ENCODE results near the gene RSPH6A. TPM values are rescaled to one million over a fixed set of nuclear protein-coding genes. Genes with fewer than 3 reads are reported as not detected.
"Not testable (repeated sequence)": the region's sequence is repeated elsewhere in the genome, so short reads cannot be mapped to it uniquely, and the experiment has no call there.

Gene RSPH6A
- total RNA-seq, 5 donors from 2014 or later (not counting 1 experiment from before 2014, with no cell fraction given) = 0.20 to 0.47 (median 0.38) TPM

- H3K27me3 ChIP-seq (replicated peaks in 1 of 2; ENCODE audit: control insufficient read depth in 2 of 2, extremely low read depth in 1 of 2, insufficient read depth in 2 of 2, low read length in 1 of 2) = peaks cover 2 to 70% of the 10 kb centered on the region in 2 experiments
Observed at GRCh38 chr19:45799541-45799940, 15.6 kb downstream of the RSPH6A start.

GRCh38 chr19:45798995-45799517 is 16.1 kb downstream of the RSPH6A start:
- DNase-seq = peak in 33 of 35 experiments; percentile 16 to 80 (median 47)
- ATAC-seq (replicated peaks in 1 of 4) = peak; percentile 66 to 97 (median 78)
- Histone ChIP-seq H3K27me3 (replicated peaks in 1 of 2; ENCODE audit: control insufficient read depth in 2 of 2, extremely low read depth in 1 of 2, insufficient read depth in 2 of 2, low read length in 1 of 2) (peaks cover 2 to 74% of the 10 kb centered on the region in 2 experiments), H3K36me3 (ENCODE audit: control insufficient read depth in 2 of 2, extremely low read depth in 1 of 2, insufficient read depth in 1 of 2, low read length in 1 of 2) (no peaks in the 10 kb centered on the region), H3K27ac (ENCODE audit: low read length) (no peak overlapping the region), H3K9me3 (no peaks in the 10 kb centered on the region), H3K4me3 (ENCODE audit: control insufficient read depth in 1 of 2, extremely low read depth in 1 of 2, low read length in 1 of 2) (no peak overlapping the region), H3K4me1 (ENCODE audit: control insufficient read depth in 1 of 2, extremely low read depth in 1 of 2, insufficient read depth in 2 of 2, low read length in 2 of 2) (peaks cover 0 to 7% of the 10 kb centered on the region in 2 experiments)
- ChIA-PET POLR2A (interaction anchor here in 1 of 2 donors (0.6 kb wide), 1 partner anchor 1551 kb away, joined by 3 read pairs; no protein-coding TSS in a partner anchor), CTCF (interaction anchor here (0.6 to 5.3 kb wide), 8 partner anchors 16 to 196 kb away, joined by 3 to 61 read pairs (median 5); partner anchors contain the start of genes SIX5 (in 2 of the 2), DMPK (in 1 of the 2) and SNRPD2 (in 1 of the 2))
- Mint-ChIP-seq H3K27me3 (peaks cover 30 to 52% of the 10 kb centered on the region in 2 donors), H3K4me3 (no peak overlapping the region), H3K4me1 (peaks cover 5 to 12% (median 9%) of the 10 kb centered on the region in 3 donors), H3K36me3 (no peaks in the 10 kb centered on the region), H3K9me3 (no peaks in the 10 kb centered on the region), H3K27ac (no peak overlapping the region)
- 14% methylated on average over 4 of the region's 10 CpGs for WGBS (ENCODE audit: insufficient coverage)

More at GRCh38 chr19:45799541-45799940, 15.6 kb downstream of the RSPH6A start:
- H3K27ac ChIP-seq (ENCODE audit: low read length); ATAC-seq (replicated peaks in 1 of 4); H3K9me3 Mint-ChIP-seq; H3K27ac Mint-ChIP-seq; H3K9me3 ChIP-seq; H3K36me3 Mint-ChIP-seq; H3K4me3 Mint-ChIP-seq; DNase-seq; H3K36me3 ChIP-seq (ENCODE audit: control insufficient read depth in 2 of 2, extremely low read depth in 1 of 2, insufficient read depth in 1 of 2, low read length in 1 of 2); H3K4me1 ChIP-seq (ENCODE audit: control insufficient read depth in 1 of 2, extremely low read depth in 1 of 2, insufficient read depth in 2 of 2, low read length in 2 of 2); H3K4me3 ChIP-seq (ENCODE audit: control insufficient read depth in 1 of 2, extremely low read depth in 1 of 2, low read length in 1 of 2): not testable (repeated sequence)
- 100% methylated on average over 1 of the region's 5 CpGs for WGBS (ENCODE audit: insufficient coverage)
- POLR2A ChIA-PET = interaction anchor here (0.5 to 0.6 kb wide), 2 partner anchors 29 to 1550 kb away, joined by 3 to 6 read pairs; no protein-coding TSS in a partner anchor
- Mint-ChIP-seq H3K27me3 (peaks cover 30 to 50% of the 10 kb centered on the region in 2 donors), H3K4me1 (peaks cover 5 to 10% (median 8%) of the 10 kb centered on the region in 3 donors)
- CTCF ChIA-PET = interaction anchor here (0.6 to 5.3 kb wide), 7 partner anchors 17 to 195 kb away, joined by 3 to 61 read pairs (median 5); partner anchors contain the start of genes SIX5 (in 2 of the 2), DMPK (in 1 of the 2) and SNRPD2 (in 1 of the 2)

GRCh38 chr19:45794627-45795026 is 20.5 kb downstream of the RSPH6A start:
- ChIA-PET POLR2A (no interaction called here), CTCF (interaction anchor here in 1 of 2 donors (1.0 kb wide), 1 partner anchor 24 kb away, joined by 4 read pairs; no protein-coding TSS in a partner anchor)
- H3K4me3 Mint-ChIP-seq = peak overlapping the region in 1 of 3 donors; percentile 39
- 86% methylated on average over 1 of the region's 2 CpGs for WGBS (ENCODE audit: insufficient coverage)
- no peaks in the 10 kb centered on the region for H3K36me3 Mint-ChIP-seq
- peaks cover 23 to 41% of the 10 kb centered on the region in 2 experiments for H3K4me1 ChIP-seq (ENCODE audit: control insufficient read depth in 1 of 2, extremely low read depth in 1 of 2, insufficient read depth in 2 of 2, low read length in 2 of 2)
- H3K4me3 ChIP-seq (ENCODE audit: control insufficient read depth in 1 of 2, extremely low read depth in 1 of 2, low read length in 1 of 2) = no peak overlapping the region
- peaks cover 20 to 47% of the 10 kb centered on the region in 2 donors for H3K27me3 Mint-ChIP-seq
- H3K27ac ChIP-seq (ENCODE audit: low read length) = no peak overlapping the region
- no peaks in the 10 kb centered on the region for H3K9me3 Mint-ChIP-seq
- H3K4me1 Mint-ChIP-seq = peaks cover 33 to 46% (median 41%) of the 10 kb centered on the region in 3 donors
- H3K36me3 ChIP-seq (ENCODE audit: control insufficient read depth in 2 of 2, extremely low read depth in 1 of 2, insufficient read depth in 1 of 2, low read length in 1 of 2) = peaks cover 0 to 2% of the 10 kb centered on the region in 2 donors
- peak overlapping the region in 1 of 2 donors; percentile 16 for H3K27ac Mint-ChIP-seq
- no peaks in the 10 kb centered on the region for H3K9me3 ChIP-seq
- DNase-seq = no peak
- H3K27me3 ChIP-seq (replicated peaks in 1 of 2; ENCODE audit: control insufficient read depth in 2 of 2, extremely low read depth in 1 of 2, insufficient read depth in 2 of 2, low read length in 1 of 2) = peaks cover 4 to 58% of the 10 kb centered on the region in 2 experiments
- ATAC-seq (replicated peaks in 1 of 4) = no peak

- no peak for ATAC-seq (replicated peaks in 1 of 4)
- CTCF ChIA-PET = no interaction called here
- peaks cover 4 to 9% of the 10 kb centered on the region in 2 donors for H3K36me3 ChIP-seq (ENCODE audit: control insufficient read depth in 2 of 2, extremely low read depth in 1 of 2, insufficient read depth in 1 of 2, low read length in 1 of 2)
Observed at GRCh38 chr19:45793876-45794275, 21.2 kb downstream of the RSPH6A start.

GRCh38 chr19:45793178-45793564 is 21.9 kb downstream of the RSPH6A start:
- peaks cover 14% of the 10 kb centered on the region for H3K36me3 Mint-ChIP-seq
- H3K27me3 ChIP-seq (replicated peaks in 1 of 2; ENCODE audit: control insufficient read depth in 2 of 2, extremely low read depth in 1 of 2, insufficient read depth in 2 of 2, low read length in 1 of 2) = peaks cover 9 to 50% of the 10 kb centered on the region in 2 experiments
- DNase-seq (no peak), ATAC-seq (replicated peaks in 1 of 4) (no peak)
- WGBS (ENCODE audit: insufficient coverage) = 55% methylated on average over 3 of the region's 3 CpGs
- peaks cover 15 to 39% of the 10 kb centered on the region in 2 donors for H3K27me3 Mint-ChIP-seq
- H3K27ac ChIP-seq (ENCODE audit: low read length) = peak overlapping the region; percentile 44
- H3K4me3 ChIP-seq (ENCODE audit: control insufficient read depth in 1 of 2, extremely low read depth in 1 of 2, low read length in 1 of 2) = peak overlapping the region; percentile 52 to 58
- H3K4me1 Mint-ChIP-seq = peaks cover 31 to 51% (median 42%) of the 10 kb centered on the region in 3 donors
- H3K36me3 ChIP-seq (ENCODE audit: control insufficient read depth in 2 of 2, extremely low read depth in 1 of 2, insufficient read depth in 1 of 2, low read length in 1 of 2) = peaks cover 7 to 9% of the 10 kb centered on the region in 2 donors
- peaks cover 23 to 35% of the 10 kb centered on the region in 2 experiments for H3K4me1 ChIP-seq (ENCODE audit: control insufficient read depth in 1 of 2, extremely low read depth in 1 of 2, insufficient read depth in 2 of 2, low read length in 2 of 2)
- ChIA-PET POLR2A (interaction anchor here (0.7 to 1.0 kb wide), 2 partner anchors 13 to 23 kb away, joined by 4 to 7 read pairs; no protein-coding TSS in a partner anchor), CTCF (interaction anchor here in 1 of 2 donors (0.7 to 1.9 kb wide), 4 partner anchors 14 to 919 kb away, joined by 3 to 19 read pairs (median 4); partner anchors contain the start of gene SIX5)
- H3K27ac Mint-ChIP-seq = peak overlapping the region; percentile 68 to 71
- H3K4me3 Mint-ChIP-seq = peak overlapping the region; percentile 73 to 85 (median 80)
- no peaks in the 10 kb centered on the region for H3K9me3 ChIP-seq
- H3K9me3 Mint-ChIP-seq = no peaks in the 10 kb centered on the region

More at GRCh38 chr19:45793876-45794275, 21.2 kb downstream of the RSPH6A start:
- WGBS (ENCODE audit: insufficient coverage) = 37% methylated on average over 4 of the region's 6 CpGs
- Histone ChIP-seq H3K4me3 (ENCODE audit: control insufficient read depth in 1 of 2, extremely low read depth in 1 of 2, low read length in 1 of 2) (no peak overlapping the region), H3K27me3 (replicated peaks in 1 of 2; ENCODE audit: control insufficient read depth in 2 of 2, extremely low read depth in 1 of 2, insufficient read depth in 2 of 2, low read length in 1 of 2) (peaks cover 9 to 51% of the 10 kb centered on the region in 2 experiments), H3K4me1 (ENCODE audit: control insufficient read depth in 1 of 2, extremely low read depth in 1 of 2, insufficient read depth in 2 of 2, low read length in 2 of 2) (peaks cover 23 to 35% of the 10 kb centered on the region in 2 experiments), H3K27ac (ENCODE audit: low read length) (no peak overlapping the region), H3K9me3 (no peaks in the 10 kb centered on the region)
- peak overlapping the region in 2 of 3 donors; percentile 53 to 85 for H3K4me3 Mint-ChIP-seq
- POLR2A ChIA-PET = interaction anchor here in 1 of 2 donors (0.6 to 0.7 kb wide), 2 partner anchors 21 to 24 kb away, joined by 6 read pairs; no protein-coding TSS in a partner anchor
- peaks cover 7% of the 10 kb centered on the region for H3K36me3 Mint-ChIP-seq
- no peak for DNase-seq
- peaks cover 32 to 46% (median 44%) of the 10 kb centered on the region in 3 donors for H3K4me1 Mint-ChIP-seq
- H3K27ac Mint-ChIP-seq = no peak overlapping the region
- H3K9me3 Mint-ChIP-seq = no peaks in the 10 kb centered on the region
- peaks cover 17 to 43% of the 10 kb centered on the region in 2 donors for H3K27me3 Mint-ChIP-seq

Data from T-cell (primary cell).